ENCODE results near the gene NEGR1.

Gene NEGR1

GRCh38 chr1:71414179-71414578 is 868.2 kb downstream of the NEGR1 start:
- in situ Hi-C loops (cut with MboI; ENCODE audit: low sequenced_read_pairs) = no loop called here

- in situ Hi-C loops (cut with MboI; ENCODE audit: low sequenced_read_pairs) = no loop called here
Measured at GRCh38 chr1:71413441-71414175, 868.7 kb downstream of the NEGR1 start.

- in situ Hi-C loops (cut with MboI; ENCODE audit: low sequenced_read_pairs) = no loop called here
Measured at GRCh38 chr1:71400050-71400449, 882.3 kb downstream of the NEGR1 start.

- in situ Hi-C loops (cut with MboI; ENCODE audit: low sequenced_read_pairs) = no loop called here
Measured at GRCh38 chr1:71399594-71399993, 882.7 kb downstream of the NEGR1 start.

- in situ Hi-C loops (cut with MboI; ENCODE audit: low sequenced_read_pairs) = no loop called here
Measured at GRCh38 chr1:71393301-71393700, 889.0 kb downstream of the NEGR1 start.

GRCh38 chr1:71390518-71390917 is 891.8 kb downstream of the NEGR1 start:
- in situ Hi-C loops (cut with MboI; ENCODE audit: low sequenced_read_pairs) = no loop called here

GRCh38 chr1:71377886-71378285 is 904.5 kb downstream of the NEGR1 start:
- in situ Hi-C loops (cut with MboI; ENCODE audit: low sequenced_read_pairs) = no loop called here

- in situ Hi-C loops (cut with MboI; ENCODE audit: low sequenced_read_pairs) = no loop called here
Measured at GRCh38 chr1:71372496-71372895, 909.8 kb downstream of the NEGR1 start.

DNA sequence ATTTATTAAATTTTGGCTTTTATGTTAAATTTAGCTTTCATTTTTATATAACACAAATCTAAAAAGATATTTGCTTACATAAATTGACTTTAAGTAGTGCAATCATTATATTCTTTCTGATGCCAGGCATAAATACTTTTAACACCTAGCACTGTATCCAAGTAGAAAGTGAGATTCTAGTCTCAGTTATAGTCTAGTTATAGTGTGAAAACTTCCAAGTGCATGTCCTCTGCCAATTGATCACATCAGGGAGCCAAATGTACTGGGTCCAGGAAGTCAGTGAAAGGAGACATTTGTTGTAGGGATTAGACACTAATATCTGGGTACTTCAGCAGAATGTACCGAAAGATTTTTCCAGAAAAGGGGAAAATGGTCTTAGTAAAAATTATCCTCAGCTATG is 910.8 kb downstream of the NEGR1 start:
- in situ Hi-C loops (cut with MboI; ENCODE audit: low sequenced_read_pairs) = no loop called here

DNA sequence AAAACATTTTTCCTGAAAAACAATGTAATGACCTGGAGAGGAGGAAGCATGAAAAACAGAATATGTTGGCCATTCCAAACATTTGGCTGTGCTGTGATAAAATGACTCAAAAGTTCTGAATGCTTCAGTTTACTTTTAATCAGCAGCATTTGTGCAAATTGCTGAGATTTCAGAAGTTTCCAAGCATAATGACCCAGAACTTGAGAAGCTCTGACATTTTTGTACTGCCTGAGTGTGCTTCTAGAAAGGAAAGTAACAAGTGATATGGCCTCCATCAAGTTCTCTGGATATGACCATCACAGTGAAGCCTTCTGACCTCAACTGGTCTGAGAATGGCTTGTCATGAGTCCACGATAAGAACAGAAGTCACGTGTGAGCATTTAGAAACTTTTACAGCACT is 918.1 kb downstream of the NEGR1 start:
- in situ Hi-C loops (cut with MboI; ENCODE audit: low sequenced_read_pairs) = no loop called here

DNA sequence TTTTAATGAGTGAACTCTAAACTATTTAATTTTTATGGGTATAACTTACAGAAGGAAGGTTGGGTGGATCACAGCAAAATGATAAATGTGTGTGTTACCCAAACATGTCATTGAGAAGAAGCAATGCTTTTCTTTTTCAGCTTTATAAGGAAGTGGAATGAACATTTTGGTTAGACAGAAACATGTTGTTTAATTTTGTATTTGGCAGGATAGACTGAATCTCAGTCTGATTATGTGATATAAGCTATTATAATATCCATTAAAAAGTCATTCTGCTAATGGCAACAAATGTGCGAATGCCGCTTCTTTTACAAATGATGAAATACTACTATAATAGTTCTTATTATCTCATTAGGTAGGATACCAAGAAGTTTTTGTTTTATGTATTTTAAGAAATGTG is 919.6 kb downstream of the NEGR1 start:
- in situ Hi-C loops (cut with MboI; ENCODE audit: low sequenced_read_pairs) = no loop called here

DNA sequence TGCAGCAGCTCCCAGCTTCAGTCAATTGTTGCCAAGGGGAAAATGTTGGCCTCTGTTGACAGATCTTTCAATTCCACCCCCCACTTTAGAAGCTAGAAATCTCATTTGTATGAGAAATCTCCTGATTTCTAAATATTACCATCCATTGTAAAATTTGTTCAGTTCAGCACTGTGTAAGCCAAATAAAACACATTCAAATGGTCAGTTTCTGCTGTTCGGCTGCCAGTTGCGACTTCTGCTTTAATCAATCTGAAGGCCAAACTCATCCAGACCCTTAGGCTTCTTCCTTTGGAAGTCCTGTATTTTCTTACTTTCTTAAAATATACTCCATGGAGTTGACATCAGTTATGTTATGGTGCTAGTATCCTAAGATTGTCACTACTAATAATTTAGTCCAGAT is 920.3 kb downstream of the NEGR1 start:
- in situ Hi-C loops (cut with MboI; ENCODE audit: low sequenced_read_pairs) = no loop called here

DNA sequence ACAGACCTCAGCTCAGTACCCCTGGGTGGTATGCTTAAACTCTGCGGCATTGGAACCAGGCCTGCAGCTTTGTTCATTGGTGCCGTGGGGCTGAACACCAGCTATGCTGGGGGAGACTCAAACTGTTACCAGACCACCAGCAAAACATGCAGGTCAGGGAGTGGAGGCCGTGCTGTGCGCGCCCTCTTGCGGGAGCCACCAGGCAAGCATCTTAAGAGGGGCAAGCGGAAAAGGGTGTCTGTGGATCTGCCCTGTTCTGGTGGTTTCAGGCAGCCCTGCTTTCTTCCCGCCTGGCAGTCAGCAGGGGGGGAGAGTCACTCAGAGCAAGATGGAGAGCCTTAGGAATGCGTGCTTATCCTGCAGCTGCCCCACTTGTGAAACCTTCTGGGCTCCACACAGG is 924.6 kb downstream of the NEGR1 start:
- in situ Hi-C loops (cut with MboI; ENCODE audit: low sequenced_read_pairs) = no loop called here

GRCh38 chr1:71351438-71351837 is 930.9 kb downstream of the NEGR1 start:
- in situ Hi-C loops (cut with MboI; ENCODE audit: low sequenced_read_pairs) = no loop called here

- in situ Hi-C loops (cut with MboI; ENCODE audit: low sequenced_read_pairs) = no loop called here
Measured at GRCh38 chr1:71350805-71351204, 931.5 kb downstream of the NEGR1 start.

- in situ Hi-C loops (cut with MboI; ENCODE audit: low sequenced_read_pairs) = no loop called here
Measured at GRCh38 chr1:71350330-71350729, 932.0 kb downstream of the NEGR1 start.
